Thoracic aorta endothelial cell (primary cell): ENCODE measurements around the gene GJD2. TPM values are rescaled to one million over a fixed set of nuclear protein-coding genes. Genes with fewer than 3 reads are reported as not detected.

Experiments used
- total RNA-seq: library from RNA; depleted of rRNA; stranded (reverse); fragments of >200 nt; gene quantifications from 2 replicates; pipeline ENCODE4 v1.2.3, GENCODE V29; 2012

Gene GJD2
- total RNA-seq, result not detected in 2 replicates

DNA sequence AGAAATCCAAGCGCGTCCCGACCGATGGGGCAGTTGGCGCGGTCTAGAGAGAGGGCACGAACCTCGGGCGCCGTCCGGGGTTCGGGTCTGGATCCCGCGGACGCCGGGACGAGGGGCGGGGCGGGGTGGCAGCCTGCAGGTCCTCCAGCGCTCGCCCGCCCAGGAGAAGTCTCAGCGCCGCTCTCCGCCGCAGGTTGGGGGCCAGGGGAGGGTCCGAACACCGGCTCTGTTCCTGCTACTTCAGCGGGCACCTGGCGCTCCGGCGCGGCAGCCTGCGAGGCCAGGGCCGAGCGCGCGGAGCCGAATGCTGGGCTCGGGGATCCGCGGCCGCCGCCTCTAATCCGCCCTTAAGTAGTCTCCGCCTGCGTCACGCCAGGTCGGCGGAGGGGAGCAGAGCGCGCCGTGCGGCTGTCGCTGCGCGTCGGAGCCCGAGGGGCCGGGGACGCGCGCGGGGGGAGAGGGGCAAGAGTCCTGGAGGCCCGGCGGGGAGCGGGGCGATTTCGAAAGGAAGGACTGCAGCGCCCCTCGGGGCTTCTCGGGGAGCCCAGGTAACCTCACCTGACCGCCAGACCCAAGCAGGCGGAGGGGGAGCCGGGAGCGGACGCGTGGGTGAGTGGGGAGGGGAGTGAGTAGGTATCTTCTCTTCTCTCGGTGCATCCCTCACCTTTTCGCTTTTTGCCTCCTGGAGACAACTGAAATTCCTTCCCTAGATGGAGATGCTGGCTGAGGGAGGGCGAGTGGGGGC, at the start of gene GJD2:
Gene GJD2 (minus strand): TSS at position 325 of the 745 bp plus-strand sequence. CDS start 510 bp downstream, outside the sequence.

DNA sequence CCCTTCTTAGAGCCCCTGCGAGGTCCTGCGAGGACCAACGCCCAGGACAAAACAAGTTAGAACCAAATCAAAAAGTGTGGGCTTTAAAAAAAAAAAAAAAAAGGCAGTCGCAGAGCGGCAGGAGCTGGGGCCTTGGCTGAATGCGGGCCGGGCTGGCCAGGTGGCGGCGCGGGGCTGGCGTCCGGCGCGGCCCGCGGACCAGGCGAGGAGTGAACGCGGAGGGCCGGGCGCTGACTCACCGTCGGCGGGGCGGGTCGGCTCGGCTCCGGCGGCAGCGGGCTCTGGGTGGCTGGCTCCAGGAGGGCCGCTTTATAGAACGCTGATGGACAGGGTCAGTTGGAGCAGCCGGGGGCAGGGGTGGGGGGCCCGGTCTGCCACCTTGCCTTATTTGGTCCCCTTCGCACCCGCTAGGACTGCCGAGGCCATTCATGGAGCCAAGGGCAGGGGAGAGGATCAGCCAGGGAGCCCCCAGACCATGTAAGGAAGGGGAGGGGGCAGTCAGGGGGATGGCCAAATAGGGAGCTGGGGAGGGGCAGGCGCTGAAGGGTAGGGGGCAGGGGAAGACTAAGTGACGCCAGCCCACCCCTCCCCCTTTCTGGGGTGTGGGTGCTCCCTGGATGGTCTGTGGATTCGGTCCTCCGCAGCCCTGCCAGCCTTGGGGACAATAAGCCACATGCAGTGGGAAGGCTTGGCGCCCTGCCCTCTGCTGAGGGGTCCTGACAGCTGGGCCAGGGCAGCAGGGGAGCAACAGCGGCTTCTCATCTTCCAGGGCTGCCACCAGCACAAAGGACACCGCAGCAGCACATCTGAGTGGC, 40.7 kb upstream of the GJD2 start, which contains the start of gene ACTC1:
Gene ACTC1 (minus strand): TSS at position 283 of the 815 bp plus-strand sequence. CDS start 741 bp downstream, outside the sequence.

Other genes with a start within 250 kb of the GJD2 start
- 35.5 and 40.0 TPM in 2 replicates for gene GOLGA8B, start 171.3 kb downstream of the GJD2 start, total RNA-seq
- not detected in 2 replicates for gene ACTC1, start 40.6 kb upstream of the GJD2 start, total RNA-seq
- gene AQR, start 214.7 kb upstream of the GJD2 start, total RNA-seq, result 60.8 and 62.5 TPM in 2 replicates
- gene ZNF770, start 233.3 kb upstream of the GJD2 start, total RNA-seq, result 54.9 and 59.2 TPM in 2 replicates